PFSK-1 (cell line): ENCODE measurements around the gene RBM20.

Experiments
- POLR2AphosphoS5 ChIP-seq: IDR thresholded peaks from 2 replicates; pipeline ENCODE4 v1.6.1; 2012; ENCODE audit warnings: low read depth, mild to moderate bottlenecking, control low read depth, low read length, moderate library complexity
- SIN3A ChIP-seq: IDR thresholded peaks from 2 replicates; pipeline ENCODE4 v1.6.1; 2012; ENCODE audit warnings: mild to moderate bottlenecking, low read length, moderate library complexity, borderline replicate concordance; ENCODE audit not compliant: insufficient read depth
- TAF1 ChIP-seq: IDR thresholded peaks from 2 replicates; pipeline ENCODE4 v1.6.1; 2012; ENCODE audit warnings: low read length, control low read depth, borderline replicate concordance; ENCODE audit not compliant: insufficient read depth
- TF ChIP-seq, protein P1 (sequence below), 2 experiments: IDR thresholded peaks; 2 replicates each; pipeline versions ENCODE4 v1.6.1 to v1.8.0; 2011 to 2012; ENCODE audit warnings: low read depth in 2 of 2, low read length in 2 of 2, control low read depth in 1 of 2, inconsistent platforms in 1 of 2, mild to moderate bottlenecking in 1 of 2, moderate library complexity in 1 of 2; ENCODE audit not compliant: insufficient read depth in 1 of 2

DNA sequence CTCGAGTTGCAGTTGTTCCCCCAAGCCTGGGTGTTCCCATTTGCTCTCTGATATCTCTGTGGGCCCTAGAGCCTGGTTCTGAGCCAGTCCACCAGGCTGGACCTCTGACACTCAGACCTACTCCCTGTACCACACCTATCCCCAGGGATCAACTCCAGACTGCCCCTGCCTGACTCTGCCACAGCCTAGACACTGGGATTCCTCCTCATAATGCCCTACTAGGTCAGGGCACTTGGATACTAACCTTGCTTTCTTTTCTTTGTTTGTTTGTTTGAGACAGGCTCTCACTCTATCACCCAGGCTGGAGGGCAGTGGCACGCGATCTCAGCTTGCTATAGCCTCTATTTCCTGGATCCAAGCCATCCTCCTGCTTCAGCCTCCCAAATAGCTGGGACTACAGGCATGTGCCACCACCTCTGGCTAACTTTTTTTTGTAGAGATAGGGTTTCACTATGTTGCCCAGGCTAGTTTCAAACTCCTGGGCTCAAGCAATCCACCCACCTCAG lies 196.8 kb downstream of the RBM20 start:
- TF ChIP-seq TAF1 (no peak), SIN3A (no peak), POLR2AphosphoS5 (no peak)
- TF ChIP-seq, protein P1, sequence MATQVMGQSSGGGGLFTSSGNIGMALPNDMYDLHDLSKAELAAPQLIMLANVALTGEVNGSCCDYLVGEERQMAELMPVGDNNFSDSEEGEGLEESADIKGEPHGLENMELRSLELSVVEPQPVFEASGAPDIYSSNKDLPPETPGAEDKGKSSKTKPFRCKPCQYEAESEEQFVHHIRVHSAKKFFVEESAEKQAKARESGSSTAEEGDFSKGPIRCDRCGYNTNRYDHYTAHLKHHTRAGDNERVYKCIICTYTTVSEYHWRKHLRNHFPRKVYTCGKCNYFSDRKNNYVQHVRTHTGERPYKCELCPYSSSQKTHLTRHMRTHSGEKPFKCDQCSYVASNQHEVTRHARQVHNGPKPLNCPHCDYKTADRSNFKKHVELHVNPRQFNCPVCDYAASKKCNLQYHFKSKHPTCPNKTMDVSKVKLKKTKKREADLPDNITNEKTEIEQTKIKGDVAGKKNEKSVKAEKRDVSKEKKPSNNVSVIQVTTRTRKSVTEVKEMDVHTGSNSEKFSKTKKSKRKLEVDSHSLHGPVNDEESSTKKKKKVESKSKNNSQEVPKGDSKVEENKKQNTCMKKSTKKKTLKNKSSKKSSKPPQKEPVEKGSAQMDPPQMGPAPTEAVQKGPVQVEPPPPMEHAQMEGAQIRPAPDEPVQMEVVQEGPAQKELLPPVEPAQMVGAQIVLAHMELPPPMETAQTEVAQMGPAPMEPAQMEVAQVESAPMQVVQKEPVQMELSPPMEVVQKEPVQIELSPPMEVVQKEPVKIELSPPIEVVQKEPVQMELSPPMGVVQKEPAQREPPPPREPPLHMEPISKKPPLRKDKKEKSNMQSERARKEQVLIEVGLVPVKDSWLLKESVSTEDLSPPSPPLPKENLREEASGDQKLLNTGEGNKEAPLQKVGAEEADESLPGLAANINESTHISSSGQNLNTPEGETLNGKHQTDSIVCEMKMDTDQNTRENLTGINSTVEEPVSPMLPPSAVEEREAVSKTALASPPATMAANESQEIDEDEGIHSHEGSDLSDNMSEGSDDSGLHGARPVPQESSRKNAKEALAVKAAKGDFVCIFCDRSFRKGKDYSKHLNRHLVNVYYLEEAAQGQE (IDR thresholded peaks at IDR 0.05; ENCODE audit: insufficient read depth in 1 of 2, low read depth in 2 of 2, low read length in 2 of 2): no peak
